NCI-H69 (cell line): Measurements from ENCODE around the gene EIF4A3.
A peak's percentile ranks its signal among the peaks of the same experiment; 100 is the strongest.

ENCODE experiments used
- DNase-seq: peaks from one replicate; lab custom pipeline; 2025; lab: John Stamatoyannopoulos, UW

Gene EIF4A3

GRCh38 chr17:80111702-80112470, 35.0 kb downstream of the EIF4A3 start:
- no peak for DNase-seq

DNA sequence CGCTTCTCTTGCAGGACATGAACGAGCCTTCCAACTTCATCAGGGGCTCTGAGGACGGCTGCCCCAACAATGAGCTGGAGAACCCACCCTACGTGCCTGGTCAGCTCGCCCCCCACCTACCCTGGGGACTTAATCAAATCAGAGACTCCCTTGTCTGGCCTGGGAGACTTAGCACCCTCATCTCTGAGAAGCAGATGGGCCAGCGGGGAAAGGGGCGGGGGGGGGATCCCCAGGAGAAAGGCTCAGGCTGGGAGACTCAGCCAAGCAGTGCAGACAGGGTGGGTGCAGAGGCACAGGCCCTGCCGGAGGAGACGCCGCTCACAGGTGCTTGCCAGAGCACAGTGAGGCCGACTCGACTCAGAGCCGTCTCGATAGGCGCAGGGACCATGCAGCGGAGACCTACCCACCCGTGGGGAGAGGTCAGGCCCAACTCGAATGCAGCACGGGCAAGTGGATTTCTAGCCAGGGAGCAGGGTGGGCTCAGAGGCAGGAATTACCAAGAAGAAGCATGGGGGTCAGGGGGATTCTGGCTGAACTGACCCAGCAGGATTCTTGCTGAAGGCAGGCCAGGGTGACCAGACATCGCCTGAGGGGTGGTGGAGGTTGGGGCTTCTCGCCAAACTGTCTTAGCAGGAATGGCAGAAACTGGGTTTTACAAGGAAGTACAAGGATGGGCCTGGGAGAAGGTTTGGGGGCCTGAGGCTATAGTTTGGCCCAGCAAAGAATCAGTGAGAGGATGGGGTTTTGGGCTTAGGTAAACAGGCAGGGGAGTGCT, 35.8 kb downstream of the EIF4A3 start:
- no peak for DNase-seq

GRCh38 chr17:80110447-80110812, 36.5 kb downstream of the EIF4A3 start:
- DNase-seq, result no peak

- peak; percentile 82 for DNase-seq
Measured at GRCh38 chr17:80109713-80110446, 37.0 kb downstream of the EIF4A3 start.

DNA sequence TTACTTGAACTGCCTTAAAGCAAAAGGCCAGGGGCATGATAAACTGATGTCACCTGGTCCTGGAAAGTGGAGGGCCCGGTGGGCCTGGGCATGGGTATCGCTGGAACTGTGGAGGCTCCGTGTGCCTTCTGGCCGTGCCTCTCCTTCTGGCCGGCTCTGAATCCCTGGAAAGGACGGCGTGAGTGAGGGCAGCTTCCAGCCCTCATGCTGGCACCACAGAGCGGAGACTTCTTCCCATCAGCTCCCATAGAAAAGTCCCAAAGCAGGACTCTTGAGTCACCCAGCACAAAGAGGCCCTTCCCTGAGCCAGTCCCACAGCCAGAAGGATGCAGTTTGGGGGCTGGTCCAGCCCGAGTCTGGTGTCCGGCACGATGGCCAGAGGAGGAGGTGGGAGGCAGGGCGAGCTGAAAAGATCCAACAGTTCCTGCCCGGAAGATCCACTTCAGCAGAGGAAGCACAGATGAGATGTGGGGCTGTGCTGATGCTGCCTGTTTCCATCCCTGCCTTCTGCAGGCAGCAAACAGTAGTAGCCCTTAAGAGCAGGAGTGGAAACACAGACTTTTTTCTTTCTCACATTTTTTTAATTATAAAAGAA, 37.8 kb downstream of the EIF4A3 start:
- no peak for DNase-seq

DNA sequence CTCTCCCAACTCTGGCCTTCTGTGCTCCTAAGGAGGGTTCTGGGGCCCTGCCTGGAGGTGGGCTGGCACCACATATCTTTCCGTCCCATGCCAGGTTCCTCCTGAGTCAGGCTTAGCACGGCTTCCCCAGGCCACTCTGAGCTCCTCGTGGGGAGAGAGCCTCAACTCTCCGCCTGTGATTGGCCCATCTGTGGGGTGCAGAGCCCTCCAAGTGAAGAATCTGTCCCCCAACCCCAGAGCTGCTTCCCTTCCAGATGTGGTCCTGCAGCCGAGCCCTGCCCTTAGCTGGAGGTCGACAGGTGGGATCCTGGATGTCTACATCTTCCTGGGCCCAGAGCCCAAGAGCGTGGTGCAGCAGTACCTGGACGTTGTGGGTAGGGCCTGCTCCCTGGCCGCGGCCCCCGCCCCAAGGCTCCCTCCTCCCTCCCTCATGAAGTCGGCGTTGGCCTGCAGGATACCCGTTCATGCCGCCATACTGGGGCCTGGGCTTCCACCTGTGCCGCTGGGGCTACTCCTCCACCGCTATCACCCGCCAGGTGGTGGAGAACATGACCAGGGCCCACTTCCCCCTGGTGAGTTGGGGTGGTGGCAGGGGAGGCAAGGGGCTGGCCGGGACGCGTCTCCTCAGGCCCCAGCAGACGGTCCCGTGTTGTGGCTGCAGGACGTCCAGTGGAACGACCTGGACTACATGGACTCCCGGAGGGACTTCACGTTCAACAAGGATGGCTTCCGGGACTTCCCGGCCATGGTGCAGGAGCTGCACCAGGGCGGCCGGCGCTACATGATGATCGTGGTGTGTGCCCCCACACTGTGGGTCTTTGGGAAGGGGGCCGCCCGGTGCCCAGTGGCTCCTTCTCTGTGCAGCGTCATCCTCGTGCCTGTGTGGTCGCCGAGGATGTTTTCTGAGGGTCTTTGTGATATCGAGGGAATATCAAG, 38.6 kb downstream of the EIF4A3 start:
- DNase-seq, result no peak

DNA sequence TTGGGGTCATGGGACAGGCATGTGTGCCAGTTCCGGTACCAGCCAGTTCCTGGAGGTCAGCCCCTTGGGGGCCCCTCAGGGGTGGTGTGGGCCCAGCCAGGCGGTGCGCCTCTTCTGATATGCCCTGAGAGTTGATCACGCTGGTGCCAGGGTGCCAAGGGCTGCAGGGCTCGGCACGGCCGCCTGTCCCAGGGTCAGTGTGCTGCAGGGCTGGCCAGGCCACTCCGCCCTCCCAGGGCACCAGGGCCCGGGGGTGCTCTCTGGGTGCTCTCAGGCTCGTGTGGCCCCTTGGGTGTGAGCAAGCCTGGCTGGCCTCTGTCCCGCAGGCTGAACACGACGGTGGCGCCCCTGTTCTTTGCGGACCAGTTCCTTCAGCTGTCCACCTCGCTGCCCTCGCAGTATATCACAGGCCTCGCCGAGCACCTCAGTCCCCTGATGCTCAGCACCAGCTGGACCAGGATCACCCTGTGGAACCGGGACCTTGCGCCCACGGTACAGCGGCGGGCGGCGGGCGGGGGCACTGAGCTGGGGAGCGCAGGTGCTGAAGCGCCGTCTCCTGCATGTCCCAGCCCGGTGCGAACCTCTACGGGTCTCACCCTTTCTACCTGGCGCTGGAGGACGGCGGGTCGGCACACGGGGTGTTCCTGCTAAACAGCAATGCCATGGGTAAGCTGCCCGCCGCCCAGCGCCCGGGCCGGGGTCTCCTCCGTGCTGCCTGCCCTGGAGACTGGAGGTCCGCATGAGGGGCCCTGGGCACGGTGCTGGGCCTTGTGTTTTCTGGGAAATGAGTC, 39.5 kb downstream of the EIF4A3 start:
- no peak for DNase-seq

- DNase-seq, result no peak
Measured at GRCh38 chr17:80106751-80107150, 40.2 kb downstream of the EIF4A3 start.

DNA sequence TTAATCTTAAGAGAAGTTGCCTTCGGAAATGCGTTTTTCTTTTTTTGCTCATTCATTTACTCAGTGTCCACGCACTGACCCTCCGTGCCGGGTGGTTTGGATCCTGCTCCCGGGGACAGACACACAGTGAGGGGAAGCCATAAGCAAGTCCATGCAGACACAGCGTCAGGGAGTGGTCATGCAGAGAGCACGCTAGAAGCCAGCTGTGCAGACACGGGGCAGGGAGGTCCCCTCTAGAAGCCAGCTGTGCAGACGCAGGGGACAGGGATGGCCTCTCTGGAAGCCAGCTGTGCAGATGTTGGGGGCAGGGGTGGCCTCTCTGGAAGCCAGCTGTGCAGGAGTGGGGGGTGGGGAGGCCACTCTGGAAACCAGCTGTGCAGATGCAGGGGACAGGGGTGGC, 40.8 kb downstream of the EIF4A3 start:
- peak; percentile 70 for DNase-seq

DNA sequence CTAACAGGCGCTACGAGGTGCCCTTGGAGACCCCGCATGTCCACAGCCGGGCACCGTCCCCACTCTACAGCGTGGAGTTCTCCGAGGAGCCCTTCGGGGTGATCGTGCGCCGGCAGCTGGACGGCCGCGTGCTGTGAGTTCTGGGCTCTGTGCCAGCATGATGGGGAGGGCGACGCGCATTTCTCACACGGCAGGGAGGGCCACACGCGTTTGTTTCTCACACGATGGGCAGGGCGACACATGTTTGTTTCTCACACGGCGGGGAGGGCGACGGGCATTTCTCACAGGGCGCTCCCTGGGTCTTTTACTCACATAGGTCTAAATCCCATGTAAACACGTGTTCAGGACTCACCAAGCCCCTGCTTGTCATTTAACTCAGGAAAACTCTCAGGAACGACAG, 41.2 kb downstream of the EIF4A3 start:
- DNase-seq, result peak; percentile 95

DNA sequence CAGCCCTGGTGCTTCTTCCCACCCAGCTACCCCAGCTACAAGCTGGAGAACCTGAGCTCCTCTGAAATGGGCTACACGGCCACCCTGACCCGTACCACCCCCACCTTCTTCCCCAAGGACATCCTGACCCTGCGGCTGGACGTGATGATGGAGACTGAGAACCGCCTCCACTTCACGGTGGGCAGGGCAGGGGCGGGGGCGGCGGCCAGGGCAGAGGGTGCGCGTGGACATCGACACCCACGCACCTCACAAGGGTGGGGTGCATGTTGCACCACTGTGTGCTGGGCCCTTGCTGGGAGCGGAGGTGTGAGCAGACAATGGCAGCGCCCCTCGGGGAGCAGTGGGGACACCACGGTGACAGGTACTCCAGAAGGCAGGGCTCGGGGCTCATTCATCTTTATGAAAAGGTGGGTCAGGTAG, 42.0 kb downstream of the EIF4A3 start:
- peak; percentile 46 for DNase-seq

DNA sequence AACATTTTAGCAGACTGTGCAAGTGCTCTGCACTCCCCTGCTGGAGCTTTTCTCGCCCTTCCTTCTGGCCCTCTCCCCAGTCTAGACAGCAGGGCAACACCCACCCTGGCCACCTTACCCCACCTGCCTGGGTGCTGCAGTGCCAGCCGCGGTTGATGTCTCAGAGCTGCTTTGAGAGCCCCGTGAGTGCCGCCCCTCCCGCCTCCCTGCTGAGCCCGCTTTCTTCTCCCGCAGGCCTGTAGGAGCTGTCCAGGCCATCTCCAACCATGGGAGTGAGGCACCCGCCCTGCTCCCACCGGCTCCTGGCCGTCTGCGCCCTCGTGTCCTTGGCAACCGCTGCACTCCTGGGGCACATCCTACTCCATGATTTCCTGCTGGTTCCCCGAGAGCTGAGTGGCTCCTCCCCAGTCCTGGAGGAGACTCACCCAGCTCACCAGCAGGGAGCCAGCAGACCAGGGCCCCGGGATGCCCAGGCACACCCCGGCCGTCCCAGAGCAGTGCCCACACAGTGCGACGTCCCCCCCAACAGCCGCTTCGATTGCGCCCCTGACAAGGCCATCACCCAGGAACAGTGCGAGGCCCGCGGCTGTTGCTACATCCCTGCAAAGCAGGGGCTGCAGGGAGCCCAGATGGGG, 42.5 kb downstream of the EIF4A3 start:
- DNase-seq, result peak; percentile 96

- no peak for DNase-seq
Measured at GRCh38 chr17:80103449-80104085, 43.4 kb downstream of the EIF4A3 start.

DNA sequence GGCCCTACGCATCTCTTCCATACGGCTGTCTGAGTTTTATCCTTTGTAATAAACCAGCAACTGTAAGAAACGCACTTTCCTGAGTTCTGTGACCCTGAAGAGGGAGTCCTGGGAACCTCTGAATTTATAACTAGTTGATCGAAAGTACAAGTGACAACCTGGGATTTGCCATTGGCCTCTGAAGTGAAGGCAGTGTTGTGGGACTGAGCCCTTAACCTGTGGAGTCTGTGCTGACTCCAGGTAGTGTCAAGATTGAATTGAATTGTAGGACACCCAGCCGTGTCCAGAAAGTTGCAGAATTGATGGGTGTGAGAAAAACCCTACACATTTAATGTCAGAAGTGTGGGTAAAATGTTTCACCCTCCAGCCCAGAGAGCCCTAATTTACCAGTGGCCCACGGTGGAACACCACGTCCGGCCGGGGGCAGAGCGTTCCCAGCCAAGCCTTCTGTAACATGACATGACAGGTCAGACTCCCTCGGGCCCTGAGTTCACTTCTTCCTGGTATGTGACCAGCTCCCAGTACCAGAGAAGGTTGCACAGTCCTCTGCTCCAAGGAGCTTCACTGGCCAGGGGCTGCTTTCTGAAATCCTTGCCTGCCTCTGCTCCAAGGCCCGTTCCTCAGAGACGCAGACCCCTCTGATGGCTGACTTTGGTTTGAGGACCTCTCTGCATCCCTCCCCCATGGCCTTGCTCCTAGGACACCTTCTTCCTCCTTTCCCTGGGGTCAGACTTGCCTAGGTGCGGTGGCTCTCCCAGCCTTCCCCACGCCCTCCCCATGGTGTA, 44.1 kb downstream of the EIF4A3 start:
- DNase-seq, result no peak

DNA sequence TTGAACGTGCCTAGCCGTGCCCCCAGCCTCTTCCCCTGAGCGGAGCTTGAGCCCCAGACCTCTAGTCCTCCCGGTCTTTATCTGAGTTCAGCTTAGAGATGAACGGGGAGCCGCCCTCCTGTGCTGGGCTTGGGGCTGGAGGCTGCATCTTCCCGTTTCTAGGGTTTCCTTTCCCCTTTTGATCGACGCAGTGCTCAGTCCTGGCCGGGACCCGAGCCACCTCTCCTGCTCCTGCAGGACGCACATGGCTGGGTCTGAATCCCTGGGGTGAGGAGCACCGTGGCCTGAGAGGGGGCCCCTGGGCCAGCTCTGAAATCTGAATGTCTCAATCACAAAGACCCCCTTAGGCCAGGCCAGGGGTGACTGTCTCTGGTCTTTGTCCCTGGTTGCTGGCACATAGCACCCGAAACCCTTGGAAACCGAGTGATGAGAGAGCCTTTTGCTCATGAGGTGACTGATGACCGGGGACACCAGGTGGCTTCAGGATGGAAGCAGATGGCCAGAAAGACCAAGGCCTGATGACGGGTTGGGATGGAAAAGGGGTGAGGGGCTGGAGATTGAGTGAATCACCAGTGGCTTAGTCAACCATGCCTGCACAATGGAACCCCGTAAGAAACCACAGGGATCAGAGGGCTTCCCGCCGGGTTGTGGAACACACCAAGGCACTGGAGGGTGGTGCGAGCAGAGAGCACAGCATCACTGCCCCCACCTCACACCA, 44.8 kb downstream of the EIF4A3 start:
- DNase-seq, result peak; percentile 68

DNA sequence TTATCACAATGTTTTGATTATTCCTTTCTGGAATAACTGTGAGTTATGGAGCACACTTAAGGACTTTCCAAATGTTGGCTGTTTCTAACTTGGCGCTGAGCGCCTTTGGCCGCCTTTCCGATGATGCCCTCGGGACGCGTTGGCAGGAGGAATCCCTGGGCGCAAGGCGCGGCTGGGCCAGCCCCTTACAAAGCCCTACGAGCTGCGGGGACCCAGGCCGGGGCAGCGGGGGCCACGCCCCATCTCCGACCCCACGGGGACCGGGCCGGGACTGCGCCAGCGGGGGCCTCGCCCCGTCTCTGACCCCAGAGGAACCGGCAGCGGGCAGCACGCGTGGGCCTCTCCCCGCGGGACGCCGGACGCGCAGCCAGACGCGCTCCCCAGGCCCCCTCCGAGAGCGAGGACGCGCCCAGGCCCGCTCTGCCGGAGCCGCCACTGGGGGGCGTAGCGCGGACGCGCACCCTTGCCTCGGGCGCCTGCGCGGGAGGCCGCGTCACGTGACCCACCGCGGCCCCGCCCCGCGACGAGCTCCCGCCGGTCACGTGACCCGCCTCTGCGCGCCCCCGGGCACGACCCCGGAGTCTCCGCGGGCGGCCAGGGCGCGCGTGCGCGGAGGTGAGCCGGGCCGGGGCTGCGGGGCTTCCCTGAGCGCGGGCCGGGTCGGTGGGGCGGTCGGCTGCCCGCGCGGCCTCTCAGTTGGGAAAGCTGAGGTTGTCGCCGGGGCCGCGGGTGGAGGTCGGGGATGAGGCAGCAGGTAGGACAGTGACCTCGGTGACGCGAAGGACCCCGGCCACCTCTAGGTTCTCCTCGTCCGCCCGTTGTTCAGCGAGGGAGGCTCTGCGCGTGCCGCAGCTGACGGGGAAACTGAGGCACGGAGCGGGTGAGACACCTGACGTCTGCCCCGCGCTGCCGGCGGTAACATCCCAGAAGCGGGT, 45.6 kb downstream of the EIF4A3 start, which contains the start of gene GAA:
Gene GAA (plus strand): TSS at position 571 of the 935 bp plus-strand sequence. CDS start 3,006 bp downstream, outside the sequence.
- DNase-seq, result peak; percentile 96

GRCh38 chr17:80100035-80100323, 46.9 kb downstream of the EIF4A3 start:
- no peak for DNase-seq
